Activated T-cell treated with anti-CD3 and anti-CD28 coated beads, Interleukin-2, amount 50 U/mL, for 24 hours (primary cell): ENCODE measurements around the gene GAL3ST3.

ENCODE experiments used
- DNase-seq: peaks from one replicate; pipeline ENCODE4 v3.0.0-alpha.2; 2020
- H3K27ac Mint-ChIP-seq: 2 replicates; pipeline ENCODE4 v1.8.0; 2020; ENCODE audit warnings: mild to moderate bottlenecking, mixed read lengths
- H3K27me3 Mint-ChIP-seq: 2 replicates; pipeline ENCODE4 v1.8.0; 2020; ENCODE audit warnings: mixed read lengths
- H3K36me3 Mint-ChIP-seq: 2 replicates; pipeline ENCODE4 v1.8.0; 2020; ENCODE audit warnings: low read depth, mixed read lengths
- H3K4me1 Mint-ChIP-seq: 2 replicates; pipeline ENCODE4 v1.8.0; 2020; ENCODE audit warnings: low read depth, mixed read lengths
- H3K4me3 Mint-ChIP-seq: 2 replicates; pipeline ENCODE4 v1.8.0; 2020; ENCODE audit warnings: mild to moderate bottlenecking, moderate library complexity, mixed read lengths
- H3K9me3 Mint-ChIP-seq: 2 replicates; pipeline ENCODE4 v1.8.0; 2020; ENCODE audit warnings: mixed read lengths

The GAL3ST3 gene

GRCh38 chr11:66075273-66075672 is 26.3 kb upstream of the GAL3ST3 start:
- Mint-ChIP-seq H3K4me3 (no peak overlapping the region), H3K36me3 (peaks cover 88% of the 10 kb centered on the region)

GRCh38 chr11:66073669-66074068 is 24.7 kb upstream of the GAL3ST3 start:
- Mint-ChIP-seq H3K4me3 (no peak overlapping the region), H3K4me1 (peaks cover 71% of the 10 kb centered on the region), H3K27ac (peak overlapping the region; percentile 57), H3K36me3 (peaks cover 80% of the 10 kb centered on the region), H3K9me3 (no peaks in the 10 kb centered on the region), H3K27me3 (no peaks in the 10 kb centered on the region)
- DNase-seq = peak; percentile 38

More at GRCh38 chr11:66075273-66075672, 26.3 kb upstream of the GAL3ST3 start:
- Mint-ChIP-seq H3K4me1 (peaks cover 78% of the 10 kb centered on the region), H3K27me3 (no peaks in the 10 kb centered on the region), H3K27ac (peak overlapping the region; percentile 63), H3K9me3 (no peaks in the 10 kb centered on the region)
- no peak for DNase-seq

- Mint-ChIP-seq H3K4me3 (peak overlapping the region; percentile 86), H3K36me3 (peaks cover 82% of the 10 kb centered on the region), H3K27me3 (no peaks in the 10 kb centered on the region), H3K9me3 (no peaks in the 10 kb centered on the region), H3K4me1 (peaks cover 72% of the 10 kb centered on the region), H3K27ac (peak overlapping the region; percentile 90)
- DNase-seq = no peak
These were observed 23.6 kb upstream of the GAL3ST3 start for GRCh38 chr11:66072518-66072917.

- Mint-ChIP-seq H3K27ac (peak overlapping the region; percentile 90), H3K27me3 (no peaks in the 10 kb centered on the region), H3K9me3 (no peaks in the 10 kb centered on the region), H3K36me3 (peaks cover 82% of the 10 kb centered on the region), H3K4me3 (peak overlapping the region; percentile 86), H3K4me1 (peaks cover 72% of the 10 kb centered on the region)
- DNase-seq = no peak
These were observed 23.1 kb upstream of the GAL3ST3 start for GRCh38 chr11:66072081-66072480.

GRCh38 chr11:66071381-66071801 is 22.4 kb upstream of the GAL3ST3 start:
- no peaks in the 10 kb centered on the region for H3K27me3 Mint-ChIP-seq
- peak overlapping the region; percentile 90 for H3K27ac Mint-ChIP-seq

GRCh38 chr11:66070604-66071380 is 21.8 kb upstream of the GAL3ST3 start:
- Mint-ChIP-seq H3K4me1 (peaks cover 72% of the 10 kb centered on the region), H3K27ac (peak overlapping the region; percentile 90), H3K36me3 (peaks cover 82% of the 10 kb centered on the region), H3K4me3 (peak overlapping the region; percentile 86), H3K27me3 (no peaks in the 10 kb centered on the region), H3K9me3 (no peaks in the 10 kb centered on the region)
- DNase-seq = peak; percentile 60

More at GRCh38 chr11:66071381-66071801, 22.4 kb upstream of the GAL3ST3 start:
- Mint-ChIP-seq H3K36me3 (peaks cover 82% of the 10 kb centered on the region), H3K9me3 (no peaks in the 10 kb centered on the region), H3K4me3 (peak overlapping the region; percentile 86), H3K4me1 (peaks cover 72% of the 10 kb centered on the region)
- peak; percentile 34 for DNase-seq

DNA sequence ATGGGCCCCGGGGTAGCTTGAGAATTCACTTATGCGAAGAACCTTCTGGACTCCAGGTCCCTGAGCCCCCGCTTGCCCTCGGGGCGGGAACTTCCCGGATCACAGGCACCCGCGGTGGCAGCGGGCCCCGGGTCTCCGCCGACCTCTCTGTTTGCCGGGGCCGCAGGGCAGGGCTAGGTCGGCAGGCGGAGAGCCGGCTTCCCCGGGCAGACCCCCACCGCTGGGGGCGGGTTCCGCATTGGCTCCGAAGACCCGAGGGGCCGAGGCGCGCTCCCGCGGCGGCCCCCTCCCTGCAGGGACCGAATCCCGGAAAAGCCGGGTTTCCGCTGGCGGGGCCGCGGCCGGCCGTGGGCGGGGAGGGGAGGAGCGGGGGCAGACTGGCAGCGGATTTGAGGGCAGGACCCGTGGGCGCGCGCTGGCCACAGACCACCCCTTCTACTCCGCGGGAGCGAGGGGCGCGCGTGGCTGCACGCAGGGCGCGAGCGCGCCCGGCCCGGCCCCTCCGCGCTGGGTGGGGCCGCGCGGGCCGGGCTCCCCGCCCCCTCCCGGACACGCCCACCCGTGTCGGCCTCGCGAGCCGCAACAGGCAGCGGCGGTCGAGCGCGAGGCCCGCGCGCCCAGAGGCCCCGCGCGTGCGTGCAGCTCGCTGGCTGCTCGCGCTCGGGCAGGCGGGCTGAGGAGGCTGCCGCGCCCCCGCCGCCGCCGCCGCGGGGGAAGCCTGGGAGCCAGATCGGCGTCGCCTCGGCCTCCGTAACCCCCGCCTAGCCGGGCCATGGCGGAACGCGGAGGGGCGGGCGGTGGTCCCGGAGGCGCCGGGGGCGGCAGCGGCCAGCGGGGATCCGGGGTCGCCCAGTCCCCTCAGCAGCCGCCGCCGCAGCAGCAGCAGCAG is 21.0 kb upstream of the GAL3ST3 start, which contains the start of gene PACS1:
TSS of gene PACS1 (plus strand) at position 558 of the 889 bp plus-strand sequence. CDS start at position 773, 215 bp downstream.
- Mint-ChIP-seq H3K4me3 (peak within 1 kb of the TSS; percentile 86), H3K9me3 (no peaks in the 10 kb centered on the region), H3K27me3 (no peaks in the 10 kb centered on the region), H3K36me3 (peaks cover 82% of the 10 kb centered on the region), H3K4me1 (peaks cover 73% of the 10 kb centered on the region), H3K27ac (peak within 1 kb of the TSS; percentile 94)
- DNase-seq = peak; percentile 86

- Mint-ChIP-seq H3K9me3 (no peaks in the 10 kb centered on the region), H3K4me1 (peaks cover 71% of the 10 kb centered on the region), H3K27ac (peak overlapping the region; percentile 94), H3K36me3 (peaks cover 84% of the 10 kb centered on the region), H3K4me3 (peak overlapping the region; percentile 73), H3K27me3 (no peaks in the 10 kb centered on the region)
- peak; percentile 45 for DNase-seq
These were observed 20.2 kb upstream of the GAL3ST3 start for GRCh38 chr11:66068923-66069714.

DNA sequence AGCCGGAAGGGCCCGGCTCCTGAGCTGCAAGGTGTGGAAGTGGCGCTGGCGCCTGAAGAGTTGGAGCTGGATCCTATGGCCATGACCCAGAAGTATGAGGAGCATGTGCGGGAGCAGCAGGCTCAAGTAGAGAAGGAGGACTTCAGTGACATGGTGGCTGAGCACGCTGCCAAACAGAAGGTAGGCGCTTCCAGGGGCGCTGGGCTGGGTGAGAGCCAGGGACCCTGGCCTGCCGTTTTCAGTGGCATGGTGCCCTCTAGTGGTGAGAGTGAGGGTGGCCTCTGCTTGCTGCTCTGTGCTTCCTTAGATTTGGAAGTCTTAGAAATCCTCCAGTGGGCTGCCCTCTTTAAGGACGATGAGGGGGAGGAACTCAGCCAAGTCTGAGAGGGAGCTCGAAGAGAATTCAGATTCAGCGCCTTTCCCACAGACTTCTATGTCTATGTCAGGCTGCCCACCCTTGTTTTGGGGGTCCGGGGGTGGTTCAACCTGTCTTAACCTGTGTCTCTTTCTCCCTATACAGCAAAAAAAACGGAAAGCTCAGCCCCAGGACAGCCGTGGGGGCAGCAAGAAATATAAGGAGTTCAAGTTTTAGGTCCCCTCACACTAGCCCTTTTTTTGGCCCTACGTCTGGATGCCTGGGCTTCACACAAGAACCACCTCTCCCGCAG is 19.3 kb upstream of the GAL3ST3 start:
- Mint-ChIP-seq H3K27me3 (no peaks in the 10 kb centered on the region), H3K27ac (peak overlapping the region; percentile 94), H3K36me3 (peaks cover 85% of the 10 kb centered on the region), H3K4me3 (peak overlapping the region; percentile 19), H3K9me3 (no peaks in the 10 kb centered on the region), H3K4me1 (peaks cover 73% of the 10 kb centered on the region)
- peak; percentile 81 for DNase-seq

DNA sequence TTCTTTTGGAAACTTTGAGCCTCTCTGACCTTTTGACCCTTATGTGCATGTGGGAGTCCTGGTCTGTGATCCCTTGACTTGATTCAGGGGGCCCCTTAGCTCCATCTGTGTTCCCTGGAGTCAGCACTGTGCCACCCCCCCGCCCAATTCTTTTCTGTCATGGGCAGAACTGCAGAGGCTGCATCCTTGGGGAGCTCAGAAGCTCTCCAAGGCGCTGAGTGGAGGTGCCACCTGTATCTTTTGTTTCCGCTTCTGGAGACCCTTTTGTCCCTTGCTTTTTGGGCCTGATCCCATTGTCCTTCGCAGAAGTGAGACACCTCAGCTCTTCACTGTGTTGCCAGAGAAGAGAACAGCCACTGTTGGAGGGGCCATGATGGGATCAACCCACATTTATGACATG is 18.7 kb upstream of the GAL3ST3 start:
- no peak for DNase-seq
- no peaks in the 10 kb centered on the region for H3K27me3 Mint-ChIP-seq
- peaks cover 85% of the 10 kb centered on the region for H3K36me3 Mint-ChIP-seq
- H3K4me1 Mint-ChIP-seq = peaks cover 73% of the 10 kb centered on the region
- no peak overlapping the region for H3K4me3 Mint-ChIP-seq
- H3K9me3 Mint-ChIP-seq = no peaks in the 10 kb centered on the region
- H3K27ac Mint-ChIP-seq = peak overlapping the region; percentile 94

DNA sequence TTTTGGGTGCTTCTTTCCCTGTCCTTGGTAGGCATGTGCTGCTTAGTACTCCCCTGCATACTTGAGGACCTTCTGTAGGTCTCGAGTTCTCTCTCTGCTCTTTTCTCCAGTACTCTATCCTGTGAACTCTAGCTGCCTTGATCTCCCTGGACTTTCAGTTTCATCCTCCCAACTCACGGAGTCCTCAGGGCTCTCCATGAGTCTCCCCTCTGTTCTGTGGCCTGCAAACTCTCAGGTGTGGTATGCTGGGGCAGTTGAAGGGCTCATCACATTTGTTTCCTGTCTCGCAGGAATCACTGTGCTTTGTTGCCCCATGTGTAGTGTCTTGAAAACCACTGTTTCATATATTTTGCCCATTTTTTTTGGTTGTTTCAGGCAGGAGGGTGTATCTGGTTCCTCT is 17.8 kb upstream of the GAL3ST3 start:
- Mint-ChIP-seq H3K27ac (peak overlapping the region; percentile 94), H3K36me3 (peaks cover 83% of the 10 kb centered on the region), H3K4me3 (no peak overlapping the region), H3K27me3 (no peaks in the 10 kb centered on the region), H3K4me1 (peaks cover 68% of the 10 kb centered on the region), H3K9me3 (no peaks in the 10 kb centered on the region)
- no peak for DNase-seq

- no peak for DNase-seq
- Mint-ChIP-seq H3K9me3 (no peaks in the 10 kb centered on the region), H3K4me3 (no peak overlapping the region), H3K36me3 (peaks cover 97% of the 10 kb centered on the region), H3K27me3 (no peaks in the 10 kb centered on the region), H3K27ac (peak overlapping the region; percentile 69), H3K4me1 (peaks cover 81% of the 10 kb centered on the region)
These were observed 15.6 kb upstream of the GAL3ST3 start for GRCh38 chr11:66064571-66064970.

DNA sequence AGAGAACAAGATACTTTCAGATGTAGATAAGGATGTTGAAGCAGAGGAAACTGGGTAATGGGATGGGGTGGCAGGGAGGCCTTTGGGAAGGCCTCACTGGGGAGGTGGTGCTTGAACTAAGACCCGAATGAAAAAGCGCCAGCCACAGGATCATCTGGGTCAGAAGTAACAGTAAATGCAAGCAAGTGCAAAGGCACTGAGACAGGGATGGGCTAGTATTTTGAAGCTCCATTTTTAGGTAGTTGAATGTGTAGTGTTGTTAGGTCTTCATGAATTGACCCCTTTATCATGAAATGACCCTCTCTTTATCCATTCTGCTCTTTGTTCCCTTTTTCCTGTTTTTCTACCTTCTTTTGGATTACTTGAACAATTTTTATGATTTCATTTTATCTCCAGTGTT is 14.9 kb upstream of the GAL3ST3 start:
- Mint-ChIP-seq H3K36me3 (peaks cover 97% of the 10 kb centered on the region), H3K9me3 (no peaks in the 10 kb centered on the region), H3K4me1 (peaks cover 80% of the 10 kb centered on the region), H3K27ac (peak overlapping the region; percentile 87), H3K27me3 (no peaks in the 10 kb centered on the region), H3K4me3 (no peak overlapping the region)
- no peak for DNase-seq
